ENCODE results near the gene ZMIZ1. TPM values are rescaled to one million over a fixed set of nuclear protein-coding genes. Genes with fewer than 3 reads are reported as not detected.

Gene ZMIZ1
- polyA plus RNA-seq, 1 experiment: 13.0 TPM

- H3K36me3 ChIP-seq (ENCODE audit: control insufficient read depth, insufficient read depth, low read length): peaks cover 18% of the 10 kb centered on the region
- TF ChIP-seq CTCF (IDR thresholded peaks at IDR 0.05; ENCODE audit: insufficient read depth, low read depth, low read length): no peak
- H3K27me3 ChIP-seq (ENCODE audit: control insufficient read depth, insufficient read depth, low read length): no peaks in the 10 kb centered on the region
- POLR2A ChIA-PET: no interaction called here
- no peak overlapping the region for H3K4me3 ChIP-seq (ENCODE audit: low read depth, low read length)
- CTCF ChIA-PET: interaction anchor here (1.1 to 1.6 kb wide), 2 partner anchors 12 to 114 kb away, joined by 3 to 8 read pairs; no protein-coding TSS in a partner anchor
- no peak for DNase-seq (ENCODE audit: low read depth)
Measured at GRCh38 chr10:79183468-79183865, 114.7 kb downstream of the ZMIZ1 start.

- peaks cover 18% of the 10 kb centered on the region for H3K36me3 ChIP-seq (ENCODE audit: control insufficient read depth, insufficient read depth, low read length)
- no peak for TF ChIP-seq CTCF (IDR thresholded peaks at IDR 0.05; ENCODE audit: insufficient read depth, low read depth, low read length)
- H3K27me3 ChIP-seq (ENCODE audit: control insufficient read depth, insufficient read depth, low read length): no peaks in the 10 kb centered on the region
- POLR2A ChIA-PET: no interaction called here
- DNase-seq (ENCODE audit: low read depth): no peak
- H3K4me3 ChIP-seq (ENCODE audit: low read depth, low read length): no peak overlapping the region
- CTCF ChIA-PET: interaction anchor here (1.1 to 1.6 kb wide), 2 partner anchors 11 to 114 kb away, joined by 3 to 8 read pairs; no protein-coding TSS in a partner anchor
Measured at GRCh38 chr10:79184145-79184625, 115.4 kb downstream of the ZMIZ1 start.

- TF ChIP-seq CTCF (IDR thresholded peaks at IDR 0.05; ENCODE audit: insufficient read depth, low read depth, low read length): no peak
- ChIA-PET CTCF (interaction anchor here (1.6 kb wide), 1 partner anchor 115 kb away, joined by 3 read pairs; no protein-coding TSS in a partner anchor), POLR2A (no interaction called here)
- Histone ChIP-seq H3K27me3 (ENCODE audit: control insufficient read depth, insufficient read depth, low read length) (no peaks in the 10 kb centered on the region), H3K36me3 (ENCODE audit: control insufficient read depth, insufficient read depth, low read length) (peaks cover 20% of the 10 kb centered on the region), H3K4me3 (ENCODE audit: low read depth, low read length) (no peak overlapping the region)
- no peak for DNase-seq (ENCODE audit: low read depth)
Measured at GRCh38 chr10:79184657-79185056, 115.9 kb downstream of the ZMIZ1 start.

- no peak for DNase-seq (ENCODE audit: low read depth)
- TF ChIP-seq CTCF (IDR thresholded peaks at IDR 0.05; ENCODE audit: insufficient read depth, low read depth, low read length): no peak
- CTCF ChIA-PET: interaction anchor here (0.7 kb wide), 1 partner anchor 10 kb away, joined by 4 read pairs; no protein-coding TSS in a partner anchor
Measured at GRCh38 chr10:79185067-79185774, 116.5 kb downstream of the ZMIZ1 start.

GRCh38 chr10:79185796-79186374 is 117.1 kb downstream of the ZMIZ1 start:
- POLR2A ChIA-PET: no interaction called here

More at GRCh38 chr10:79185067-79185774, 116.5 kb downstream of the ZMIZ1 start:
- no peaks in the 10 kb centered on the region for H3K27me3 ChIP-seq (ENCODE audit: control insufficient read depth, insufficient read depth, low read length)
- H3K4me3 ChIP-seq (ENCODE audit: low read depth, low read length): no peak overlapping the region
- POLR2A ChIA-PET: no interaction called here
- peaks cover 20% of the 10 kb centered on the region for H3K36me3 ChIP-seq (ENCODE audit: control insufficient read depth, insufficient read depth, low read length)

More at GRCh38 chr10:79185796-79186374, 117.1 kb downstream of the ZMIZ1 start:
- no peak for DNase-seq (ENCODE audit: low read depth)
- Histone ChIP-seq H3K4me3 (ENCODE audit: low read depth, low read length) (no peak overlapping the region), H3K27me3 (ENCODE audit: control insufficient read depth, insufficient read depth, low read length) (no peaks in the 10 kb centered on the region), H3K36me3 (ENCODE audit: control insufficient read depth, insufficient read depth, low read length) (peaks cover 20% of the 10 kb centered on the region)
- TF ChIP-seq CTCF (IDR thresholded peaks at IDR 0.05; ENCODE audit: insufficient read depth, low read depth, low read length): no peak
- CTCF ChIA-PET: interaction anchor here (0.7 kb wide), 1 partner anchor 9 kb away, joined by 4 read pairs; no protein-coding TSS in a partner anchor
